GM18519 (cell line): ENCODE measurements around the gene MBNL2.

Experiments used
- ATAC-seq: cut with Tn5 transposase; IDR thresholded peaks from one replicate; pipeline ENCODE4 v1.9.1; 2021; ENCODE audit warnings: mild to moderate bottlenecking, moderate library complexity; ENCODE audit not compliant: unreplicated experiment, low FRiP score

The MBNL2 gene

GRCh38 chr13:97319113-97319720, 97.1 kb downstream of the MBNL2 start:
- no peak for ATAC-seq

GRCh38 chr13:97321101-97321500, 99.0 kb downstream of the MBNL2 start:
- no peak for ATAC-seq

- no peak for ATAC-seq
These were observed 99.6 kb downstream of the MBNL2 start for GRCh38 chr13:97321616-97322321.

- no peak for ATAC-seq
These were observed 100.7 kb downstream of the MBNL2 start for GRCh38 chr13:97322740-97323342.

GRCh38 chr13:97324115-97324514, 102.0 kb downstream of the MBNL2 start:
- no peak for ATAC-seq

- ATAC-seq = no peak
These were observed 103.6 kb downstream of the MBNL2 start for GRCh38 chr13:97325738-97326137.

GRCh38 chr13:97327086-97327485, 105.0 kb downstream of the MBNL2 start:
- no peak for ATAC-seq

- no peak for ATAC-seq
These were observed 105.5 kb downstream of the MBNL2 start for GRCh38 chr13:97327506-97328221.

- no peak for ATAC-seq
These were observed 106.2 kb downstream of the MBNL2 start for GRCh38 chr13:97328222-97328790.

- ATAC-seq = no peak
These were observed 107.2 kb downstream of the MBNL2 start for GRCh38 chr13:97329331-97329730.

- no peak for ATAC-seq
These were observed 108.3 kb downstream of the MBNL2 start for GRCh38 chr13:97330448-97330847.

GRCh38 chr13:97332742-97333141, 110.6 kb downstream of the MBNL2 start:
- no peak for ATAC-seq

- ATAC-seq = no peak
These were observed 111.8 kb downstream of the MBNL2 start for GRCh38 chr13:97333983-97334382.

- ATAC-seq = no peak
These were observed 112.6 kb downstream of the MBNL2 start for GRCh38 chr13:97334690-97335089.

GRCh38 chr13:97335488-97336134, 113.5 kb downstream of the MBNL2 start:
- no peak for ATAC-seq

- no peak for ATAC-seq
These were observed 115.9 kb downstream of the MBNL2 start for GRCh38 chr13:97337985-97338499.

GRCh38 chr13:97338571-97338970, 116.4 kb downstream of the MBNL2 start:
- ATAC-seq = no peak

- no peak for ATAC-seq
These were observed 117.2 kb downstream of the MBNL2 start for GRCh38 chr13:97339019-97339987.
